DND-41 (cell line): ENCODE data around the gene BAIAP2L1.

Experiments
- CTCF ChIP-seq: IDR thresholded peaks from 2 replicates; pipeline ENCODE4 v1.5.1; 2012; ENCODE audit warnings: borderline replicate concordance, low read length, moderate library complexity, mild to moderate bottlenecking; ENCODE audit not compliant: poor library complexity, severe bottlenecking; ENCODE audit errors: extremely low read depth
- EZH2 ChIP-seq: IDR thresholded peaks from 3 replicates; pipeline ENCODE4 v1.6.1; 2012; ENCODE audit warnings: borderline replicate concordance, low read depth, mild to moderate bottlenecking, moderate library complexity, low read length, inconsistent platforms; ENCODE audit not compliant: severe bottlenecking

DNA sequence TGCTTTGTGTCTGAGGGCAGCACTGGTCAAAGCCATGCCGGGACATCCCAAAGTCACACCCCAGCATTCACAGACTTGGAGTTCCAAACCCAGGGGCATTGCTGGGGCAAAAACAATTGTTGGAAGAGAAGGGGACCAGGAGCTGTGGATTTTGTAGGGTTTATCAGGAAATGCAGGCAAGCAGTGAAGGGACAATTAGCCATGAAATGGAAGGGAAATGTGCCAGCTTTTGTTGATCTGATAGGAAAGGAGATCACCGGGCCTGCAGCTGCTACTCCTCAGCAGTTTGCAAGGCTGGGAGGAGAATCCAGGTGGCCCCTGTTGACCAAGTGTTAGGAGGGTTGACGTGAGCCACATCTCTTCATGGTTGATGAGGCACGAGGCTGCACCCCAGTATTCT, 122.0 kb downstream of the BAIAP2L1 start:
- TF ChIP-seq CTCF, result no peak
- no peak for TF ChIP-seq EZH2
